ENCODE data around the gene RETREG1.
"Not testable (repeated sequence)": the region's sequence is repeated elsewhere in the genome, so short reads cannot be mapped to it uniquely, and the experiment has no call there.

The RETREG1 gene

DNA sequence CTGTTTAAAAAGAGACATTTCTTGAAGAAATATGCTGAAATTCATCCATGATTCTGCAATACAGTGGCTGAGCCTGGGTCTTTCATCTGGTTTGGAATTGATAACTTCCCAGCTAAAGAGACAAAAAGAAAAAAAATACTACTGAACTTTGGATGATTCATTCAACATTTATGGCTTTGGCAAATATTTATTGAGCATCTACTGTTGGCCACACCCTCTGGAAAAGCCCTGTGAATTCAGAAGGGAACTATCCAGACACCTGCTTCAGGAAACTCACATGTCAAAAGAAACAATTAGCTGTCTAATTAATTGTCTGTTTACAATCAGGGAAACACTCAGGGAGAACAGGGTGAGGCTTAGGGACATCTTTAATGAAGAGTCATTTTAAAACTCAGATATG, 133.4 kb downstream of the RETREG1 start:
- no peak for DNase-seq

DNA sequence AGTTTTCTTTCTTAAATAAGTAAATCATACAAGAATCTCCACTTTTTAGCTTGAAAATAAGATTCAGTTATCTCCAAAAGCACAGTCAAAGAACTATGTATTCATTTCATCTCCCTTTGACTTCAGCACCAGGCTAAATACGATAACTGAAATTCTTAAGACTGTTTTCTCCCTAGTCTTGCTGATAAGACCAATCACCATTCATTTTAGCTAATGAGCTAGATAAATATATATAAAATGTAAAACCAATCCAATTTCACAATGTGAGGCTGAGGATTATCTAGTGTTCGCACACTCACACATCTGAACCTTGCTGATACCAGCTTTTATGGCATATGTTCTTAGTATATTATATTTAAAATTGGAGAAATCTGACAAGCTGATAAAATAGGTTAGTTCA, 133.9 kb downstream of the RETREG1 start:
- DNase-seq = no peak

DNA sequence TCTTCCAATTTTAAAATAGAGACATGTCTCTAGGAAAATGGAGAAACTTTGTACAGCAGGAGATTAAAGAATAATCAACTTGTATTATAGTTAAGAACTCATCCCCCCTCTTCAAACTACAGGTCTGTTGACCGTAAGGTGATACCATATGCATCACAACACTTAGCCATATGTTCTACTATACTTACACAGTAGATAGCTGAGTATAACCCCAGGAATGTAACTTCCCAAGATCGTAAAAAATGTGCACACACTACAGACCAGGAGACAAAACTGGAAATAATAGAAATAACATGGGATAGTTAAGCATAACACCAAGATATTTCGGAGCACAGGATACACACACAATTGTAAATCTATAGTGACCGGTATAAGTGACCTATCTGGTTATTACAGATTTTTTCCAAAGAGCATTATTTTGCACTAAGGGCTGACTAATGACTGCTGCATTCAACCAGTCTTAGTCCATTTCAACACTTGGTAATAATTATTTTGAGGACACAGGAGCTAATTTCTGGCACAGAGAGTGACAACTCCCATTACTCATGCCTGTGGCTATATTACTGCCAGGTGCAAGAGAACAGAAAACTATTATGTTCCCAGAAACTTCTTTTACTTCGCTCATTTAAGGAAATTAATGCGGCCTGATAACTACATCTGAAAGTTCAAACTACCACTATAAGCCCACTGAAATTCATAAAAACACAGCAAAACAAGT, 135.8 kb downstream of the RETREG1 start:
- DNase-seq = no peak

DNA sequence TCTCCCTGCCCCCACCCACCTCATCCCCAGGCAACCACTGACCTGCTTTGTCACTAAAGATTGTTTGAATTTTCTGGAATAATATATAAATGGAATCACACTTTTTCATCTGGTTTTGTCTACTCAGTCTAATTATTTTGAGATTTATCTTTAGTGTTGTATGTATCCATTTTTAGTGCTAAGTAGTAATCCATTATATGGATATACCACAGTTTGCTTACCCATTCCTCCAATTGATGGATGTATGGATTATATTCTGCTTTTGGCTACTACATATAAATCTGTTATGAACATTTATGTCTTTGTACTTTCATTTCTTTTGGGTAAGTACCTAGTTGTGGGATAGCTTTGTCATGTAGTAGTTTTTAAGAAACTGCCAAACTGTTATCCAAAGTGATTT, 136.7 kb downstream of the RETREG1 start:
- DNase-seq = no peak

DNA sequence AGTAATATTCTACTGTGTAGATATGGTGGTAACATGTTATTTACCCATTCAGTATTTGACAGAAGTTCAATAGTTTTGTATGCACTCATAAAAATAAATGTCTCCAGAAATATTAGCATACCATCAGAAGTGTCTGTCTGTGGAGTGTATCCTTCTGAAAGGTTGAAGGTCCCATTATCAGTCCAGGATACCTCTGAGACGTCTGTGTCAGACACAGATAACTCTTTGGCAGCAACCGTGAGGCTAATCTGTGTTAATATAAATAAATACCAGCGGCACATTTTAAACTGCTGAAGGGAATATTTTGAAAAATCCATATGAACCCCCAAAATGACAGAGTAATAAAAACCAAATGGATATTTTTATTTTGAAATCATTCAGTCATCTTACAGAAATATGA, 139.3 kb downstream of the RETREG1 start:
- no peak for DNase-seq

DNA sequence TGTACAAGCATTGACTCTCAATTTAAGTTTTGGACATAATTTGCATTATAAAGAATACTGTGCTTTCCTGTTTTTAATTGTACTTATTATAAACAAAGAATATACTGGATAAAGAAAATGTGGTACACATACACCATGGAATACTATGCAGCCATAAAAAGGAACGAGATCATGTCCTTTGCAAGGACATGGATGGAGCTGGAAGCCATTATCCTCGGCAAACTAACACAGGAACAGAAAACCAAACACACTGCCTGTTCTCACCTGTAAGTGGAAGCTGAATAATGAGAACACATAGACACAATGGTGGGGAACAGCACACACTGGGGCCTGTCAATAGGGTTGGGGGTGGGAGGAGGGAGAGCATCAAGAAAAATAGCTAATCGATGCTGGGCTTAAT, 140.4 kb downstream of the RETREG1 start:
- DNase-seq = not testable (repeated sequence)

DNA sequence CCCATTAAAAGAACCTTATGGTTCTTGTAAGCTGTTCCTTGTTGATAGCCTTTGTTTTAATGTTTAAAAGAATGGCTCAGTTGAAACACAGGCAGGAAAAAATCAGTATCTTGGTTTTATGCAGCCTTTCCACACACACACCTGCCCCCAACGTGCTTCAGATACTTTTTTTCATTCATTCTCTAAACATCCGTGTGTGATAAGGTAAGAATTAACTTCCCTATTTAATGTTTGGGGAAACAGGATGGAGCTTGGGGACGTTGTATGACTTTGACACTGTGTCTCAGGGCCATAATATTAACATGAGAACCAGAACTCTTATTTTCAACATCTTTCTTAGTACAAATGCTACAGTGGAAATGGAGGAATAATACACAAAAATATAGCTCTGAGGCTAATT, 145.4 kb downstream of the RETREG1 start:
- no peak for DNase-seq

DNA sequence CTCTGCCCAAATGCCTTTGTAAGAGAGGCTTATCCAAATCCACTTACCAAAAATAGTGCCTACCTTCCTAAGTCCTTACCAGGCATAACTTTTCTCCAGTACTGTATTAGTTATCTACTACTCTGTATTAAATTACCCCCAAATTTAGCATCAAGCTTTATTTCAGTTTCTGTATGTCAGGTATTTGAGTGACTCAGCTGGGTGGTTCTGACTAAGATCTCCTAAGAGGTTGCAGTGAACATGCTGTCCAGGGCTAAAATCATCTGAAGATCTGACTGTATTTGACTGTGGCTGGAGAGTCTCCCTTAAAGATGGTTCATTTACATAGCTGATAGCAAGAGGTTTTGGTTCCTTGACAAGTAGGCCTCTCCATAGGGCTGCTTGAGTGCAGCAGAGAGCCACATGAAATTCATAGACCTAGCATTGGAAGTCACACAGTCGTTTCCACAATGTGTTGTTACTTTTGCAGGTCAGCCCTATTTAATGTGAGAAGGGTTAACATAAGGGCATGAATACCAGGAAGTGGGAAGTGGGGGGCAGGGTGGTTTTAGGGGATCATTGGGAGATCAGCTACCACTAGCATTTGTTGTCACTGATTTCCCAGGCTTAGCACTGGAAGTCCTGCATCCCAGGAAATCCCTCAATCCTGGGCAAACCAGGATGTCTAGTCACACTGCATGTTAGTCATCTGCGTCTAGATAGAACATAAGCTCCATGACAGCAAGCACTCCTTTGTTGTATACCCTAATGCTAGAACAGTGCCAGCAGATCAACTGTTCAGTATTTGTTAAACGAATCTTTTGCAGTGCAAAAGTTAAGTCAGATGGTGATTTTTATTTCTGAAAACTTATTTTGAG, 149.2 kb downstream of the RETREG1 start:
- DNase-seq = no peak

DNA sequence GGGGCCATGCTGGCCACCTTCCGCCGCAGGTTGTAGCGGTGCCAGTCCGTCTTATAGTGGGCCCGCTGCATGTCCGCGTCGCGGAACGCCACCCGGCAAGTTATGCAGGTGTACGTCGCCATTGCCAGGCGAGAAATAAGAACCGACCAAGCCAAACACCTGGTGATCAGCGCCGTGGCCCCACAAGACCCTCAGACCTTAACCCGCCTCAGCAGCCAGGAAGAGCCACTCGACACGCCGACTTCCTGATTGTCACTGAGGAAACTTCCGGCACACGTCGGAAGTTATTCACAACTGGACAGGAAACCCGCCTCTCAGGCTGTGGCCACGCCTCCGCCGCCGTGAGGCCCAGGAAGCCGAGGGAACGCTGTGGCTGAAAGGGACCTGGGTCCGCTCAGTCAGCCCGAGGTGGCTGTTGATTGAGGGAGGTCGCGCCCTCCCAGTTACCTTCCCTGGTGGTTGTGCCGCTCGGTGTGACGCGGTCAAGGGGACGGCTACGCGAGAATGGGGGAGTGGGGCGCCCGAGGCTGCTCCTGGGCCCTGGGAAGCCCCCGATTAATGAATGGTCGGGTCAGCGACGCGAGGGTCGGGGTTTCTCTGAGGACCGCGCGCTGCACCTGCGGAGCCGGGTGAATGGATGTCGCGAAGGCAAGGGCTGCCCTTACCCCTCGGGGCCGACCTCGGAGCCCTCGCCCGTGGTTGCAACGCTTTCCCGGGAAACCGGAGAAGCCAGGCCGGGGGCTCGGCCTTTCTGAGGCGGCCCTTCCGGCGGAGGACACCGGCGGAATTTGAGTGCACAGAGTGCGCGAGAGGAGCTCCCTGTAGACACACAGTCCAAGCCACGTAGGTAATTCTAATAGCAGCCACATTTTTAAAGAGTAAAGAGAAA, 151.0 kb downstream of the RETREG1 start, which contains the start of gene ZNF622:
ZNF622 (minus strand) TSS at position 257 of the 889 bp plus-strand sequence; CDS start at position 122, 135 bp downstream.
- DNase-seq = peak; percentile 77

DNA sequence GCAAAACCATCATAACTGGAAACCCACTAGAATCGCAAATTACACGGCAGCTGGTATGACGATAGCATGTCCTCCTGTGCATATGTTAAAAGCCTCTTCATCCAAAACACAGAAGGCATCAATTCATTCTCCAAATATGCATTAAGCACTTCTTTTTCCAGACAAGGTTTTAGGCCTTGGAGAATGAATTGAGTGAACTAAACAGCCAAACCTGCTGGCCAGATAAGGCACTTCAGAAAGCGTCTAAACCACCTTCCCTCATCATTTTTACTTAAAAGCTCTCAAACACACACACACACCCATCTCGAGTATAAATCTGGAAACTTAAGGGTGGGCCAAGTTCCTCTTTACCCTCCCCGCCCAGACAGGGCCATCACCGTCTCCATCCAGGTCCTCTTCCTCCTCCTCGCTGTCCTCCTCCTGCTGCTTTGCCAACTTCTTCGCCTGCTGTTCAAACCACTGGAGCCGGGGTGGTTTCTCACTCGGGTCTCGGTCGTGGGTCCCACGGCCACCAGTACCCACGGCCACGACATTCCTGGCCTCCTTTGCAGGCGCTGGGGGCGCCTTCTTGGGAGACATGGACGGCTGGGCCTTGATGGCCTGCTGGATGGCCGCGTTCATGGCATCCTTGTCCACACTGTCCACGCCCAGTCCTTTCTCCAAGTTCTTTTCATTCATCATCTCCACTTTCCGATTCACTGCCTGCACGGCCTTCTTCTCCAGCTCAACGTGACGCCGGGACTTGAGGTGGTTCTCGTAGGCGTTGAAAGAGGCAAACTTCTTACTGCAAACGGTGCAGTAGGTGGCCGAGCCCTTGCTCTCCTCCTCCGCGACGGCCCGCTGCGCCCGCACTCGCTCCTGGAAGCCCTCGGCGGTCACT, 151.9 kb downstream of the RETREG1 start:
- no peak for DNase-seq

DNA sequence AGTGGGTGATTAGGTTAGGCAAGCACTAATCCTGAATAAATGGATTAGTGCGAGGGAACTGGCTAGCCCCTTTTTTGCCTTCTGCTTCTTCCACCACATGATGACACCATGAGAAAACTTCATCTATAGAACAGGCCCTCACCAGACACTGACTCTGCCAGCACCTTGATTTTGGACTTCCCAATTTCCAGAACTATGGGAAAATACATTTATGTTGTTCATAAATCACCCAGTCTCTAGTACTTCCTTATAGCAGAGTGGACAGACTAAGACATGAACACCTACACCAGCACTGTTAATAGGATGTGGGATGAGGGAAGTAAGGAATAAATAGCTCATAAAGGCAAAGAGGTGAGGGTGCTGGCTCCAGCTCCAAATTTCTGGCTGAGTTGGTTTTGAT, 152.6 kb downstream of the RETREG1 start:
- no peak for DNase-seq

DNA sequence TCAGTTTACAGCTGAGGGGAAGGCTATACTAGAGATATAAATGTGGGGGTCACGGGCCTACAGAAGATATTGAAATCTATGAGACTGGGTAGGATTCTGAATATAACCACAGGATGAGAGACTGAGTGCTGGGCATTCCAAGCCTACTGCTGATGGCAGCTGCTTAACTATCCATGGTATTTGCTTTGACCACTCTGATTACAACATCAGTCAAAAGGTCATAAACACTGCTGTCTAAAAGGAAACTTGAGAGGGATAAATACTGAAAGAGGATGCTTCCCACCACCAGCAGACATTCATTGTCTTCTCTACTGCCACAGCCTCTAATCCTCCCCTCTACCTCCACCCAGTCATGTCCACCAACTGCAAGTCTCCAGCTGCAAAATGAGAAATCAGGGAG, 155.0 kb downstream of the RETREG1 start:
- DNase-seq = no peak

DNA sequence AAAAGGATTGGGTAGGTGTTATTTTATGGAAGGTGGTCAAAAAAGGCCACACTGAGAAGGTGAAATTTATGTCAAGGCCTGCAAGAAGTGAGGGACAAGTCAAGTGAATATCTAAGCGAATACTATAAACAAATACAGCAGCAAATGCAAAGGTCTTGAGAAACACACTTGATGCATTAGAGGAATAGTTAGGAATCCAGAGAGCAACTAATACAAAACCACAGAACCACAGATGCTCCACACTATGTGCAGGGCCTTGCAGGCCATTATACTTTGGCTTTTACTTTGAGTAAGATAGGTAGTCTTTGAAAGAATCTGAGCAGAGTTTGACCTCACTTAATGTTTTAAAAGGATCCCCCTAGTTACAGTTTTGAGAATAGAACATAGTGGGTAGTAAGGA, 155.8 kb downstream of the RETREG1 start:
- no peak for DNase-seq

DNA sequence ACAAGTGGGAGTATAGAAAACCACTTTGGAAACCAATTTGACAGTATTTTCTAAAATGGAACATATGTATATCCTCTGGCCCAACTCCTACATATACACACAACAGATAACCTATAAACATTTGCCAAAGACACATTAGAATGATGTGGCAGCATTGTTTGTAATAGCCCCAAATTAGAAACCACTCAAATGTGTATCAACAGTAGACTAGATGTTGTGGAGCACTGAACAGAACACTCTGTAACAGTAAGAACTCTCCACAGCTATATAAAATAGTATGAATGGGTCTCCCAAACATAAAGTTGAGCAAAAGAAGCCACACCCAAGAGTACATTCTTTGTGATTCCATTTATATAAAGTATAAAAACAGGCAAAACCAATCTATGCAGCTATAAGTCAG, 157.3 kb downstream of the RETREG1 start:
- DNase-seq = no peak

DNA sequence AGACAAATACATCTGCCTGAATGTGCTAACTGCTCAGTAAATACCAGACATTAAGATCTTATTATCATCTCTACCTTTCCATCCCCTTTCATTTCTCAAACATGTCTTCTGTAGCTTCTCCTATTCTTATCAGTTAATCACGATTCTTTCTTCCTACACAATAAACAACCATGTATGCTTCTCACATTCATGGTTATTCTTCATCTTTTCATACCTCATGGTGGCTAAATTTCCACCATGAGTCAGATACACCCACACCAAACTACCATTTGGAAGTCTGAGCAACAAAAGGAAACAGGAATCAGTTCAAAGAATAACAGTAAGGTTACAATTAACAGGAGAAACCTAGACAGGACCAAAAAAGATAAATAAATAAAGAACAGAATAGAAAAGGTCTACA, 158.9 kb downstream of the RETREG1 start:
- no peak for DNase-seq

DNA sequence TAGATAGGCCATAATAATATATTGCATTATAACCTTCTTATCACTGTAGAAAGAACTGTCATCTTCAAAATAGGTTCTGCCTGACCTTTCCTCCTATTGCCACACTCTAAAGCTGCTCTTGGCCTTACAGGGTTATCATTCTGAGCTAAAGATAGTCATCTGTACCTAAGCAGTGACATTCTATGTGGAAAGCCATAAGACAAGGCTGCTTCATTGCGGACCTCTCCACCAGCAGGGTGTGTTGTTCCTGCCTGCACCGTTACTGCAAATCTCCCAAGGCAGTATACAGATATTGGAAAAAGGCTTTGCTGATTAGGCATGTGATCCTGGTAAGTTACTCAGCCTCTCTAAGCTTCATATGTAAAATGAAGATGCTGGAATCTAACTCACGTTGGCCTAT, 159.3 kb downstream of the RETREG1 start:
- no peak for DNase-seq

DNA sequence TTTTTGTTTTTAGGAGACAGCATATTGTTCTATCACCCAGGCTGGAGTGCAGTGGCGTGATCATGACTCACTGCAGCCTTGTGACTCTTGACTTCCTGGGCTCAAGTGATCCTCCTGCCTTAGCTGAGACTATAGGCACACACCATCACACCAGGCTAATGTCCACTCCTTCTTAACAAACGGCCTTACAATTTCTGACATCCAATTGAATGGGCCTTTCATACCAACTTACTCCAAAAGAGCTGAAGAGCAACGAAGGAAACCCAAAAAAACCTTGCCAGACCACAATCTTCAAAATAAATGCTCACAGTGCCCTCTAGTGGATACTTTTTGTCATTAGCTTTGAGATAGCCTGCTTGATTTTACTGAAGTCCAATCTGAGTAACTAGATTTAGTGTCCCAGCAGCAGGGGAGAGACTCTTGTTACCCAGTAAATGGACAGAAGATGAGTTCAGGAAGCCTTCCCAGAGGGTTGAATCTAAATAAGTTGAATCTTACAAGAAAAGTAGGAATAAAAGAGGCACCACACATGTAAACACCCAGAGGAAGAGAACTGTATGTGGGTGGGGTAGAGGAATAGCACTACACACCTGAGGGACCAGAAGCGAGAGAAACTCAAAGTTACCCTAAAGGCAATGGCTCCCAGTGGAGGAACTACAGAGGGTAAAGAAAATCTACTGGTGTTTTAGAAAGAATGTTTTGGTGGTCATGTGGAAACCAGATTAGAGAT, 160.5 kb downstream of the RETREG1 start:
- DNase-seq = no peak

DNA sequence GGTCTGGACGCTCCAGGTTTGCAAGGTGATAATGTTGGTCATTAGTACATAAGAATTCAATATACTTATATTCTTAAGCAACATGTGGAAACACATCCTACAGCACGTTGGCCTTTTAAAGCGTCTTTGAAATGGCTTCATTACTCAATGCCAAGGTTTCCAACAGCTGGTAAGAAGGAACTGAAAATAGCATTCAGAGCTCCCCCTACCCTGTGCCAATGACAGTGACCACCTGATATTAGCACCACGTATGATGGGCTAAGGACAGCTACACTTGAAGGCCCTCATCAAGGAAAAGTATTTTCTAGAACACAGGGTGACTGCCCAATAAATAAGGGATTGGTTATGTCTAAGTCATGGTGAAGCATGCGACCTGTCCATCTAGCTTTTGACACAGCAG, 161.1 kb downstream of the RETREG1 start:
- no peak for DNase-seq

DNA sequence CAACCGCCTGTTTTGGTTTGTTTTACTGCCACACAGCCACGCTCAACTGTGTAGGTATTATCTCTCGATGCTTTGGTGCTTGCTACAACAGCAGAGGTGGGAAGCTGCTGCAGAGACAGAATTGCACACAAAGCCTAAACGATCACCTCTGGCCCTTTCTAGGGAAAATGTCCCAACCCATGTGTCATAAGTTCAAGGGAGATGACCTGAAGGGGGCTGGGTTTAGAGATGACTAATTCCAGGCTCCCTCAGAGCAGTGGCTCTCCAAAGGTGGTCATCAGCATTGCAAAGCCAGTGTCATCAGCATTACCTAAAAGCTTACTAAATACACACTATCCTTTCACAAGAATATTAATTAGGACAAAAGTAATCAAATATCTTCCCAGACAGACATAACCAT, 162.1 kb downstream of the RETREG1 start:
- DNase-seq = no peak

DNA sequence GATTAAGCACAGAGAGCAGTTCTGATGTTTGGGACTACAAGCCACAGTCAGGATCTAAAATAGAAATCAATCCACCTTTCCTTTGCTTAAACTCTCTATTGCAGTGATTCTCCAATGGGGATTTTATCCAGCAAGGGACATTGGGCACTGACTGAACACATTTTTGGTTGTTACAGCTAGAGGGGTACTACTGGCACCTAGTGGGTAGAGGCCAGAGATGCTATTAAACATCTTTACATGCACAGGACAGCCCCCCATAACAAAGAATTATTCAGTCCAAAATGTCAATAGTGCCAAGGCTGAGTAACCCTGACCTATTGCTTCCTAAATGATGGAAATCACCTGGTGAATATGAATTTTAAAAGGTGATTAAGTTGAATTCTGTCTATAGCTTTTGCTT, 163.2 kb downstream of the RETREG1 start:
- no peak for DNase-seq

DNA sequence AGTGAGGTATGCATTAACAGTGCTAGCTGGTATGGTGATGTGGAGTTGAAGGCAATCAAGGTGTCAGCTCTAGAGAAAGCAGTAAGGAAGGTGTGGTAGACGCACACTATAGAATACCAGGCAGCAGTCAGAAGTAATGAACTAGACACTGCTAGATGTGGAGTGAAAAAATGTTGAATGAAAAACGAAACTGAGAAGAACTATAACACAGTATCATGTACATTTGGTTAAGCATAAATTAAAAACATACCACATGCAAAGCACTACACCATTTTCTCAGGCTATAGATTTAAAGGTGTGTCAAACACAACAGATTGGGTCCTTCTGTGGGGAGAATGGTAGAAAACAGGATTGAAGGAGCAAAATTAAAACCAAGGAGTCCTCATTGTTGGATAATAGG, 166.6 kb downstream of the RETREG1 start:
- DNase-seq = no peak

DNA sequence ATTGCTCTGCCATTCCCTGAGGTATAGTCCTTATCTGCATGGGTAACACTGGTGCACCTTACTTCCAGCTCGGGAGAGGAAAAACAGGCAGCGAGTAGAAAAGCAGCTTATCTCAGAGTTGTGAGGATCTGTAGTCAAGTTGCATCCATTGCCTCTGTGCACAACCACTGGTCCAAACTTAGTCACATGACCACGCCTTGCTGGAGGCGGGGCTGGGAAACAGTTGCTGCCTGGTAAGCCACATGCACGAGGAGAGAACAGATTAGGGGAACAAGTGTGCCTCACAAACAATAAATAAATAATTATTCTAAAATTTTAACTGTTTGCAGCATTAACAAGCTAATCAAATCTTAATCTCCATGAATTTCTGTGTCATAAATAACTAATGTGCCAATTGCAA, 169.8 kb downstream of the RETREG1 start:
- no peak for DNase-seq

Measured in NCI-H1048 (cell line).